Endothelial cell of umbilical vein (primary cell): ENCODE data around the gene OSGEPL1. TPM values are rescaled to one million over a fixed set of nuclear protein-coding genes. Genes with fewer than 3 reads are reported as not detected.

Experiments used
- BruUV-seq: library from RNA; stranded (reverse); fragments of 400-500 nt; replicated peaks from 2 replicates; lab custom pipeline; 2021; lab: Mats Ljungman, UMichigan
- CTCF ChIA-PET: fragments of 300-600, 350-600 bp; sonication (Branson Sonifier 250); formaldehyde crosslinking; loops from one replicate; lab custom pipeline; 2021; ENCODE audit warnings: antibody characterized with exemption, inconsistent platforms; lab: Charles Lee
- POLR2A ChIA-PET: fragments of 300-600, 350-600 bp; sonication (Branson Sonifier 250); formaldehyde crosslinking; loops from one replicate; lab custom pipeline; 2021; ENCODE audit warnings: antibody characterized with exemption, inconsistent platforms; lab: Charles Lee
- DNase-seq: peaks from one replicate; pipeline ENCODE4 v3.0.0-alpha.2; 2011; ENCODE audit warnings: low read depth, low spot score
- FAIRE-seq: peaks from 2 replicates; lab custom pipeline; 2011; peaks lifted over from hg19 to GRCh38; lab: Jason Lieb, UNC
- H2AFZ ChIP-seq: 2 replicates; pipeline ENCODE4 v1.6.0; 2012; ENCODE audit warnings: low read depth, low read length, control low read depth, inconsistent platforms
- H3K27ac ChIP-seq: 2 replicates; pipeline ENCODE4 v1.5.1; 2011; ENCODE audit warnings: low read depth, mild to moderate bottlenecking, control low read depth, low read length, moderate library complexity; ENCODE audit not compliant: insufficient read depth
- H3K27me3 ChIP-seq, 2 experiments: 2 replicates each; pipeline versions ENCODE4 v1.6.0 to v1.6.1; 2011; ENCODE audit warnings: low read length in 2 of 2, mixed read lengths in 1 of 2; ENCODE audit not compliant: control insufficient read depth in 2 of 2, insufficient read depth in 2 of 2
- H3K36me3 ChIP-seq, 2 experiments: 2 replicates in 1 of 2; 3 replicates in 1 of 2; pipeline ENCODE4 v1.5.1; 2011; ENCODE audit warnings: low read length in 2 of 2, mild to moderate bottlenecking in 1 of 2, moderate library complexity in 1 of 2; ENCODE audit not compliant: control insufficient read depth in 2 of 2, insufficient read depth in 2 of 2; ENCODE audit errors: extremely low read depth in 1 of 2
- H3K4me1 ChIP-seq: 3 replicates; pipeline ENCODE4 v1.5.1; 2011; ENCODE audit warnings: mild to moderate bottlenecking, low read length; ENCODE audit not compliant: control insufficient read depth, insufficient read depth; ENCODE audit errors: extremely low read depth
- H3K4me2 ChIP-seq: 2 replicates; pipeline ENCODE4 v1.6.1; 2011; ENCODE audit warnings: low read length, control low read depth, mixed read lengths; ENCODE audit not compliant: insufficient read depth
- H3K4me3 ChIP-seq, 3 experiments: fragments of 200-600 bp in 1 of 3; sonication (generic), shearing (Covaris generic) in 1 of 3; replicated peaks in 1 of 3; 2 replicates each; pipeline ENCODE4 v1.5.1; 2011 to 2016; ENCODE audit warnings: control low read depth in 3 of 3, low read length in 3 of 3, mild to moderate bottlenecking in 2 of 3, inconsistent platforms in 1 of 3, low read depth in 1 of 3, moderate library complexity in 1 of 3; ENCODE audit not compliant: insufficient read depth in 1 of 3
- H3K79me2 ChIP-seq: 2 replicates; pipeline ENCODE4 v1.6.0; 2012; ENCODE audit warnings: low read length, inconsistent platforms; ENCODE audit not compliant: control insufficient read depth, insufficient read depth
- H3K9ac ChIP-seq: replicated peaks from 2 replicates; pipeline ENCODE3; 2011; ENCODE audit warnings: low read length, control low read depth; ENCODE audit not compliant: insufficient read depth; ENCODE audit errors: extremely low read depth
- H3K9me1 ChIP-seq: replicated peaks from 3 replicates; pipeline ENCODE4 v1.6.0; 2011; ENCODE audit warnings: mild to moderate bottlenecking, low read length; ENCODE audit not compliant: control insufficient read depth, insufficient read depth; ENCODE audit errors: extremely low read depth
- H3K9me3 ChIP-seq: replicated peaks from 2 replicates; pipeline ENCODE4 v1.5.1; 2012; ENCODE audit warnings: low read length, inconsistent platforms; ENCODE audit not compliant: control insufficient read depth, insufficient read depth
- H4K20me1 ChIP-seq: replicated peaks from 2 replicates; pipeline ENCODE3; 2011; ENCODE audit warnings: mild to moderate bottlenecking, low read length; ENCODE audit not compliant: control insufficient read depth, insufficient read depth; ENCODE audit errors: extremely low read depth
- EZH2 ChIP-seq: IDR thresholded peaks from 2 replicates; pipeline ENCODE4 v1.6.1; 2012; ENCODE audit warnings: borderline replicate concordance, low read depth, mild to moderate bottlenecking, moderate library complexity, low read length, inconsistent platforms; ENCODE audit not compliant: severe bottlenecking
- FOS ChIP-seq: IDR thresholded peaks from 2 replicates; pipeline ENCODE4 v1.6.1; 2011; ENCODE audit warnings: mild to moderate bottlenecking, low read length, moderate library complexity, borderline replicate concordance; ENCODE audit not compliant: insufficient read depth
- GATA2 ChIP-seq: IDR thresholded peaks from 2 replicates; pipeline ENCODE4 v1.7.0; 2011; ENCODE audit warnings: low read depth, mild to moderate bottlenecking, moderate library complexity, mixed read lengths, low read length; ENCODE audit not compliant: insufficient read length, insufficient read depth
- JUN ChIP-seq: IDR thresholded peaks from 2 replicates; pipeline ENCODE4 v1.6.1; 2011; ENCODE audit warnings: borderline replicate concordance, low read depth; ENCODE audit not compliant: insufficient read length, insufficient read depth
- MYC ChIP-seq: IDR thresholded peaks from one replicate; pipeline ENCODE4 v1.6.1; 2011; ENCODE audit warnings: mild to moderate bottlenecking, low read depth, low read length
- POLR2A ChIP-seq: IDR thresholded peaks from 2 replicates; pipeline ENCODE4 v1.6.1; 2012; ENCODE audit warnings: low read depth, mild to moderate bottlenecking, control low read depth, low read length
- POLR2AphosphoS5 ChIP-seq: IDR thresholded peaks from 2 replicates; pipeline ENCODE4 v1.6.1; 2012; ENCODE audit warnings: low read depth, mild to moderate bottlenecking, control low read depth, low read length, moderate library complexity; ENCODE audit not compliant: insufficient read depth
- dilution Hi-C: fragments of 300-500 bp; cut with MboI; formaldehyde crosslinking; loops from one replicate; pipeline ENCODE4 v1.15.0; 2019; ENCODE audit warnings: low sequenced_read_pairs; ENCODE audit not compliant: extremely low pct_ligation_motif_present
- intact Hi-C: fragments of 100-400 bp; cut with micrococcal nuclease; formaldehyde crosslinking; loops from one replicate; pipeline ENCODE4 v1.10.0; 2022
- polyA plus RNA-seq, 4 experiments: library from polyadenylated mRNA; depleted of rRNA in 3 of 4; stranded (reverse) in 3 of 4; unstranded in 1 of 4; fragments of >200 nt; gene quantifications; 2 replicates each; pipeline versions ENCODE4 v1.2.1 to v1.2.3, GENCODE V29; 2011 to 2012; ENCODE audit warnings: missing spikeins in 1 of 4
- total RNA-seq: library from RNA; stranded (reverse); gene quantifications from 2 replicates; pipeline ENCODE4 v1.2.3, GENCODE V29; 2021
- TF ChIP-seq, protein P1 (sequence below), 2 donors: IDR thresholded peaks; 1 replicate in 1 of 2; 2 replicates in 1 of 2; pipeline ENCODE4 v1.5.1; 2011; ENCODE audit warnings: low read length in 2 of 2, mild to moderate bottlenecking in 2 of 2, moderate library complexity in 2 of 2, control low read depth in 1 of 2, inconsistent platforms in 1 of 2, low read depth in 1 of 2; ENCODE audit not compliant: insufficient read depth in 1 of 2; ENCODE audit errors: extremely low read depth in 1 of 2
- TF ChIP-seq, protein P2 (sequence below): IDR thresholded peaks from 2 replicates; pipeline ENCODE4 v1.6.1; 2011; ENCODE audit not compliant: insufficient read depth, insufficient read length

OSGEPL1 gene
- total and polyA plus RNA-seq, 2 donors (not counting 3 experiments of a cell fraction or from before 2014, with no cell fraction given), result 2.7 to 5.9 TPM

DNA sequence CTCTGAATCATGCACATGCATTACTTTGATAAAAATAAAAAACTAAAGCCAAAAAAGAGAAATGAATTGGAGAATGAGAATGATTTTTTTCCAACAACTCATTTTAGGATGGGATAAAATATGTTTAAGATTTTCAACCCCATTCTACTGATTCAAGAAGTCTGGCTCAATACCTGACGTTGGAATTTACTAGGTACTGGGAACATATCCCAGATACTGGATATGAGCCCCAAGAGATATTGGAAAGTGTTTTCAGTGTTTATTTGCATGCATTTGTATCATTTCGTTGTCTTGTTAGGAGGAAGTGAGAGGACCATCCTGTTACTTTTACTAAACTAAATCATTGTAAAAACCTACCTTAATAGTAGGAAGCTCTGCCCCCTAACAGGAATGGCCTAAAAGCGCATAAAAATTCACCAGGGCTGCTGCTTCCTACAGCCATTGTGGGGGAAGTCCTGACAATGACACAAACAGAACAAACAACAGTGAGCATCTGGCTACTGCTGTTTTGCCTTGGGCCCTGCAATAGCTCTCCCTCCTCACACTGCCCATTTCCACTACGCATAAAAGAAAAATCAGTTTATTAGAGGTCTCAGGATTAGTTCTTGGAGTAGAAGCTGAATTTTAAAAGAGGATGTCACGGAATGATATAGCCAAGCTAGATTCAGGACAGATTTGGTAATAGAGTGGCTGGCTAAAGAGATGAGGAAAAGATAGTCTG lies 52.9 kb downstream of the OSGEPL1 start:
- DNase-seq (no peak), FAIRE-seq (no peak)
- ChIA-PET POLR2A (no interaction called here), CTCF (interaction anchor here (0.8 kb wide), 1 partner anchor 49 kb away, joined by 3 read pairs; no protein-coding TSS in a partner anchor)
- no peaks in the 10 kb centered on the region for H3K27me3 ChIP-seq
- H3K4me3 ChIP-seq, result no peak overlapping the region
- H4K20me1 ChIP-seq, result no peaks in the 10 kb centered on the region
- H3K36me3 ChIP-seq, result no peaks in the 10 kb centered on the region
- no peak overlapping the region for H2AFZ ChIP-seq
- TF ChIP-seq FOS (no peak), MYC (no peak), EZH2 (no peak)
- H3K4me1 ChIP-seq, result no peaks in the 10 kb centered on the region
- BruUV-seq, result no TSS peak
- H3K9ac ChIP-seq, result no peak overlapping the region
- H3K9me1 ChIP-seq, result no peaks in the 10 kb centered on the region
- no peaks in the 10 kb centered on the region for H3K79me2 ChIP-seq
- dilution Hi-C loops, result no loop called here
- intact Hi-C loops, result no loop called here
- H3K4me2 ChIP-seq, result no peak overlapping the region
- H3K27ac ChIP-seq, result no peak overlapping the region
- H3K9me3 ChIP-seq, result no peaks in the 10 kb centered on the region

DNA sequence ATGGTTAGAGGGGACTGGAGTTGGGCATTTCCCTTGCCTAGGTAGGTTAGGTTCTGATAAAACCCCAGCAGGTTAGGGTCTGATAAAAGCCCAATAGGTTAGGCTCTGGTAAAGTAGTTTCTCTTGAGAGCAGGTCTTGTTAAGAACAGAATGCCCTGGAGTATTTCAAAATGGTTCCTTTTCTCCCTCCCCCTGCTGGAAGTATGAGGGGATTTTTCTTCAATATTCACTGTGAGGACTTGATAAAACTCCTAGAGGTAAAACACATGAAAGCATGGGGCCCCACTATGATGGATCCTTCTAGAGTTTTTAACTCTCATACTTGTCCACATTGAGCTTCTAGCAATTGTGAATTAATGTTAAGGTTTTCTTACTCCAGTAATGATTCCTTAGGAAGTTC lies 60.5 kb downstream of the OSGEPL1 start:
- no peaks in the 10 kb centered on the region for H4K20me1 ChIP-seq
- H3K27ac ChIP-seq, result no peak overlapping the region
- ChIA-PET CTCF (interaction anchor here (1.6 to 2.9 kb wide), 2 partner anchors 9 to 41 kb away, joined by 8 to 14 read pairs; partner anchors contain the start of gene ASNSD1), POLR2A (no interaction called here)
- intact Hi-C loops (no loop called here), dilution Hi-C loops (no loop called here)
- DNase-seq (peak; percentile 17), FAIRE-seq (no peak)
- H3K9me1 ChIP-seq, result no peaks in the 10 kb centered on the region
- H3K4me2 ChIP-seq, result no peak overlapping the region
- no peak overlapping the region for H3K4me3 ChIP-seq
- no peaks in the 10 kb centered on the region for H3K9me3 ChIP-seq
- TF ChIP-seq FOS (no peak), MYC (no peak), POLR2A (no peak), POLR2AphosphoS5 (no peak), JUN (no peak), GATA2 (no peak)
- TF ChIP-seq, protein P1, sequence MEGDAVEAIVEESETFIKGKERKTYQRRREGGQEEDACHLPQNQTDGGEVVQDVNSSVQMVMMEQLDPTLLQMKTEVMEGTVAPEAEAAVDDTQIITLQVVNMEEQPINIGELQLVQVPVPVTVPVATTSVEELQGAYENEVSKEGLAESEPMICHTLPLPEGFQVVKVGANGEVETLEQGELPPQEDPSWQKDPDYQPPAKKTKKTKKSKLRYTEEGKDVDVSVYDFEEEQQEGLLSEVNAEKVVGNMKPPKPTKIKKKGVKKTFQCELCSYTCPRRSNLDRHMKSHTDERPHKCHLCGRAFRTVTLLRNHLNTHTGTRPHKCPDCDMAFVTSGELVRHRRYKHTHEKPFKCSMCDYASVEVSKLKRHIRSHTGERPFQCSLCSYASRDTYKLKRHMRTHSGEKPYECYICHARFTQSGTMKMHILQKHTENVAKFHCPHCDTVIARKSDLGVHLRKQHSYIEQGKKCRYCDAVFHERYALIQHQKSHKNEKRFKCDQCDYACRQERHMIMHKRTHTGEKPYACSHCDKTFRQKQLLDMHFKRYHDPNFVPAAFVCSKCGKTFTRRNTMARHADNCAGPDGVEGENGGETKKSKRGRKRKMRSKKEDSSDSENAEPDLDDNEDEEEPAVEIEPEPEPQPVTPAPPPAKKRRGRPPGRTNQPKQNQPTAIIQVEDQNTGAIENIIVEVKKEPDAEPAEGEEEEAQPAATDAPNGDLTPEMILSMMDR (IDR thresholded peaks at IDR 0.05; ENCODE audit: extremely low read depth in 1 of 2, insufficient read depth in 1 of 2, low read depth in 1 of 2, low read length in 2 of 2), result no peak
- TF ChIP-seq, protein P2, sequence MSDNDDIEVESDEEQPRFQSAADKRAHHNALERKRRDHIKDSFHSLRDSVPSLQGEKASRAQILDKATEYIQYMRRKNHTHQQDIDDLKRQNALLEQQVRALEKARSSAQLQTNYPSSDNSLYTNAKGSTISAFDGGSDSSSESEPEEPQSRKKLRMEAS, result no peak
- no peaks in the 10 kb centered on the region for H3K79me2 ChIP-seq
- H3K9ac ChIP-seq, result no peak overlapping the region
- no peaks in the 10 kb centered on the region for H3K27me3 ChIP-seq
- BruUV-seq, result no TSS peak
- no peaks in the 10 kb centered on the region for H3K36me3 ChIP-seq
- no peaks in the 10 kb centered on the region for H3K4me1 ChIP-seq
- no peak overlapping the region for H2AFZ ChIP-seq
